HL-60 (cell line): Measurements from ENCODE around the gene PDGFRA.

Experiments used
- DNase-seq, 2 experiments: peaks; one replicate each; pipeline ENCODE4 v3.0.0-alpha.2; 2010 to 2020; ENCODE audit warnings: low read depth in 1 of 2, low spot score in 1 of 2
- H3K27ac ChIP-seq: fragments of 250-450 bp; sonication (Bioruptor Pico); replicated peaks from 2 replicates; pipeline ENCODE4 v1.5.1; 2020; ENCODE audit warnings: mild to moderate bottlenecking, moderate library complexity
- H3K27me3 ChIP-seq: fragments of 250-450 bp; sonication (Bioruptor Pico); 2 replicates; pipeline ENCODE4 v1.5.1; 2021; ENCODE audit warnings: mild to moderate bottlenecking, moderate library complexity; ENCODE audit not compliant: insufficient read depth, poor library complexity, severe bottlenecking
- H3K4me3 ChIP-seq: replicated peaks from 2 replicates; pipeline ENCODE4 v1.5.1; 2011; ENCODE audit warnings: mild to moderate bottlenecking, control low read depth, low read length; ENCODE audit not compliant: insufficient read depth
- GABPA ChIP-seq: IDR thresholded peaks from 2 replicates; pipeline ENCODE4 v1.6.1; 2012; ENCODE audit warnings: low read depth
- POLR2AphosphoS5 ChIP-seq: IDR thresholded peaks from 2 replicates; pipeline ENCODE4 v1.6.1; 2012; ENCODE audit warnings: low read depth
- SPI1 ChIP-seq: IDR thresholded peaks from 2 replicates; pipeline ENCODE4 v1.6.1; 2012; ENCODE audit warnings: low read depth, mild to moderate bottlenecking, borderline replicate concordance
- TF ChIP-seq, protein P1 (sequence below): IDR thresholded peaks from one replicate; pipeline ENCODE4 v1.5.1; 2011; ENCODE audit warnings: low read length, control low read depth, inconsistent platforms; ENCODE audit not compliant: insufficient read depth
- TF ChIP-seq, protein P2 (sequence below): IDR thresholded peaks from 2 replicates; pipeline ENCODE4 v1.6.1; 2012; ENCODE audit warnings: low read depth; ENCODE audit not compliant: insufficient replicate concordance

The PDGFRA gene

GRCh38 chr4:54197926-54198325 lies 31.2 kb upstream of the PDGFRA start:
- no peak for DNase-seq
- no peak overlapping the region for H3K27ac ChIP-seq
- no peak for TF ChIP-seq SPI1
- TF ChIP-seq, protein P1, sequence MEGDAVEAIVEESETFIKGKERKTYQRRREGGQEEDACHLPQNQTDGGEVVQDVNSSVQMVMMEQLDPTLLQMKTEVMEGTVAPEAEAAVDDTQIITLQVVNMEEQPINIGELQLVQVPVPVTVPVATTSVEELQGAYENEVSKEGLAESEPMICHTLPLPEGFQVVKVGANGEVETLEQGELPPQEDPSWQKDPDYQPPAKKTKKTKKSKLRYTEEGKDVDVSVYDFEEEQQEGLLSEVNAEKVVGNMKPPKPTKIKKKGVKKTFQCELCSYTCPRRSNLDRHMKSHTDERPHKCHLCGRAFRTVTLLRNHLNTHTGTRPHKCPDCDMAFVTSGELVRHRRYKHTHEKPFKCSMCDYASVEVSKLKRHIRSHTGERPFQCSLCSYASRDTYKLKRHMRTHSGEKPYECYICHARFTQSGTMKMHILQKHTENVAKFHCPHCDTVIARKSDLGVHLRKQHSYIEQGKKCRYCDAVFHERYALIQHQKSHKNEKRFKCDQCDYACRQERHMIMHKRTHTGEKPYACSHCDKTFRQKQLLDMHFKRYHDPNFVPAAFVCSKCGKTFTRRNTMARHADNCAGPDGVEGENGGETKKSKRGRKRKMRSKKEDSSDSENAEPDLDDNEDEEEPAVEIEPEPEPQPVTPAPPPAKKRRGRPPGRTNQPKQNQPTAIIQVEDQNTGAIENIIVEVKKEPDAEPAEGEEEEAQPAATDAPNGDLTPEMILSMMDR, result no peak
- no peak for TF ChIP-seq GABPA
- TF ChIP-seq, protein P2, sequence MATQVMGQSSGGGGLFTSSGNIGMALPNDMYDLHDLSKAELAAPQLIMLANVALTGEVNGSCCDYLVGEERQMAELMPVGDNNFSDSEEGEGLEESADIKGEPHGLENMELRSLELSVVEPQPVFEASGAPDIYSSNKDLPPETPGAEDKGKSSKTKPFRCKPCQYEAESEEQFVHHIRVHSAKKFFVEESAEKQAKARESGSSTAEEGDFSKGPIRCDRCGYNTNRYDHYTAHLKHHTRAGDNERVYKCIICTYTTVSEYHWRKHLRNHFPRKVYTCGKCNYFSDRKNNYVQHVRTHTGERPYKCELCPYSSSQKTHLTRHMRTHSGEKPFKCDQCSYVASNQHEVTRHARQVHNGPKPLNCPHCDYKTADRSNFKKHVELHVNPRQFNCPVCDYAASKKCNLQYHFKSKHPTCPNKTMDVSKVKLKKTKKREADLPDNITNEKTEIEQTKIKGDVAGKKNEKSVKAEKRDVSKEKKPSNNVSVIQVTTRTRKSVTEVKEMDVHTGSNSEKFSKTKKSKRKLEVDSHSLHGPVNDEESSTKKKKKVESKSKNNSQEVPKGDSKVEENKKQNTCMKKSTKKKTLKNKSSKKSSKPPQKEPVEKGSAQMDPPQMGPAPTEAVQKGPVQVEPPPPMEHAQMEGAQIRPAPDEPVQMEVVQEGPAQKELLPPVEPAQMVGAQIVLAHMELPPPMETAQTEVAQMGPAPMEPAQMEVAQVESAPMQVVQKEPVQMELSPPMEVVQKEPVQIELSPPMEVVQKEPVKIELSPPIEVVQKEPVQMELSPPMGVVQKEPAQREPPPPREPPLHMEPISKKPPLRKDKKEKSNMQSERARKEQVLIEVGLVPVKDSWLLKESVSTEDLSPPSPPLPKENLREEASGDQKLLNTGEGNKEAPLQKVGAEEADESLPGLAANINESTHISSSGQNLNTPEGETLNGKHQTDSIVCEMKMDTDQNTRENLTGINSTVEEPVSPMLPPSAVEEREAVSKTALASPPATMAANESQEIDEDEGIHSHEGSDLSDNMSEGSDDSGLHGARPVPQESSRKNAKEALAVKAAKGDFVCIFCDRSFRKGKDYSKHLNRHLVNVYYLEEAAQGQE, result no peak
- no peak for TF ChIP-seq POLR2AphosphoS5

DNA sequence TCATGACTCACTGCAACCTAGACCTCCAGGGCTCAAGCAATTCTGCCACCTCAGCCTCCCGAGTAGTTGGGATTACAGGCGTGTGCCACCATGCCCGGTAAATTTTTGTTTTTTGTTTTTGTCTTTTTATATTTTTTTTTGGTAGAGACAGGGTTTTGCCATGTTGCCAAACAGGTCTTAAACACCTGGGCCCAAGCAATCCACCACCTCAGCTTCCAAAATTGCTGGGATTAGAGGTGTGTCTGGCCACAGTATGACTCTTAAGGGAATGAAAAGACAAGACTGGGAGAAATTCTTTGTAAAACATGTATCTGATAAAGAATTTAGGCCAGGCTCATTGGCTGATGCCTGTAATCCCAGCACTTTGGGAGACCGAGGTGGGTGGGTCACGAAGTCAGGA lies 29.2 kb upstream of the PDGFRA start:
- Histone ChIP-seq H3K27ac (no peak overlapping the region), H3K27me3 (no peaks in the 10 kb centered on the region), H3K4me3 (no peak overlapping the region)
- DNase-seq, result no peak
- TF ChIP-seq POLR2AphosphoS5, result no peak
- TF ChIP-seq SPI1, result no peak
- no peak for TF ChIP-seq GABPA
- TF ChIP-seq, protein P2, result no peak
- TF ChIP-seq, protein P1, result no peak

More at GRCh38 chr4:54197926-54198325, 31.2 kb upstream of the PDGFRA start:
- H3K4me3 ChIP-seq, result no peak overlapping the region
- H3K27me3 ChIP-seq, result no peaks in the 10 kb centered on the region

GRCh38 chr4:54209617-54210016 lies 19.5 kb upstream of the PDGFRA start:
- no peak overlapping the region for H3K4me3 ChIP-seq
- TF ChIP-seq, protein P2, result no peak
- TF ChIP-seq SPI1, result no peak
- H3K27ac ChIP-seq, result no peak overlapping the region
- DNase-seq, result no peak
- H3K27me3 ChIP-seq, result peaks cover 2% of the 10 kb centered on the region

DNA sequence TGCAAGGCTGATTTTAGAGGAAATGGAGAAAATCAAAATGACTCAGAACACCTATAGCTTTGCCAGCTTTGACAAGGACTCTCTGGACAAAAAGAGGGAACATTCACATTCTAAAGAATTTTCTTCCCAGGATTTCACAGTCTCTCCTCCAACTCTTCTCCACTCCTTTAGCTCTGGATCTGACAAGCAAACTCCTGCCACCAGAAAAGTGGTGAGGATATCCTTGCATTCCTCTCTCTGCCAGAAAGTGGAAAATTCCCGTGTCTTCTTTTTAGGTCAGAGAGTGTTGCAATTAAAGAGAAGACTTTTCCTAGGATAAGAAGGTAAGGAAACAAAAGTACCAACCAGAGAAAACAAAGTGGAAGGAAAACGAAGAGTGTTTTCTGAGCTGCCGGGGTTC lies 16.1 kb upstream of the PDGFRA start:
- Histone ChIP-seq H3K27ac (no peak overlapping the region), H3K27me3 (peaks cover 2% of the 10 kb centered on the region), H3K4me3 (no peak overlapping the region)
- DNase-seq, result no peak
- TF ChIP-seq POLR2AphosphoS5 (no peak), SPI1 (no peak), GABPA (no peak)
- TF ChIP-seq, protein P1, result no peak
- TF ChIP-seq, protein P2, result no peak
